DOHH2 (cell line): ENCODE data around the gene GOLIM4.

Source experiments
- H3F3A ChIP-seq: fragments of 200-600 bp; sonication (generic), shearing (Covaris generic); 2 replicates; pipeline ENCODE4 v1.6.0; 2016; ENCODE audit warnings: antibody characterized with exemption, mild to moderate bottlenecking; ENCODE audit not compliant: control insufficient read depth, insufficient read depth
- H3K27ac ChIP-seq: fragments of 200-600 bp; sonication (generic); 2 replicates; pipeline ENCODE4 v1.5.1; 2014; ENCODE audit warnings: low read depth, mild to moderate bottlenecking, low read length, moderate library complexity
- H3K27me3 ChIP-seq: fragments of 200-600 bp; sonication (generic); 2 replicates; pipeline ENCODE4 v1.6.1; 2014; ENCODE audit warnings: mild to moderate bottlenecking, low read length, mixed read lengths; ENCODE audit not compliant: control insufficient read depth
- H3K36me3 ChIP-seq: fragments of 200-600 bp; sonication (generic); 2 replicates; pipeline ENCODE4 v1.6.1; 2014; ENCODE audit warnings: mild to moderate bottlenecking, low read length, moderate library complexity, mixed read lengths; ENCODE audit not compliant: control insufficient read depth
- H3K4me1 ChIP-seq: fragments of 200-600 bp; sonication (generic); 2 replicates; pipeline ENCODE4 v1.6.1; 2014; ENCODE audit warnings: mild to moderate bottlenecking, low read length, mixed read lengths; ENCODE audit not compliant: control insufficient read depth
- H3K4me2 ChIP-seq: fragments of 200-600 bp; sonication (generic); 2 replicates; pipeline ENCODE4 v1.6.0; 2014; ENCODE audit warnings: mild to moderate bottlenecking, low read length, moderate library complexity
- H3K4me3 ChIP-seq: fragments of 200-600 bp; sonication (generic); 2 replicates; pipeline ENCODE4 v1.5.1; 2014; ENCODE audit warnings: mild to moderate bottlenecking, low read length, mixed read lengths
- H3K79me2 ChIP-seq: fragments of 200-600 bp; sonication (generic); 2 replicates; pipeline ENCODE4 v1.6.1; 2014; ENCODE audit warnings: mild to moderate bottlenecking, low read length, mixed read lengths; ENCODE audit not compliant: control insufficient read depth
- H3K9me2 ChIP-seq: fragments of 200-600 bp; sonication (generic); replicated peaks from 2 replicates; pipeline ENCODE4 v1.6.1; 2014; ENCODE audit warnings: mild to moderate bottlenecking, low read length, mixed read lengths; ENCODE audit not compliant: control insufficient read depth
- H3K9me3 ChIP-seq: fragments of 200-600 bp; sonication (generic); 2 replicates; pipeline ENCODE4 v1.6.1; 2014; ENCODE audit warnings: antibody characterized with exemption, low read length, mixed read lengths; ENCODE audit not compliant: control insufficient read depth, insufficient read depth
- H4K20me1 ChIP-seq: fragments of 200-600 bp; sonication (generic); 2 replicates; pipeline ENCODE4 v1.6.0; 2014; ENCODE audit warnings: low read depth, mild to moderate bottlenecking, antibody characterized with exemption, low read length, moderate library complexity; ENCODE audit not compliant: control insufficient read depth, insufficient read depth
- EZH2phosphoT487 ChIP-seq: fragments of 200-600 bp; sonication (generic); IDR thresholded peaks from 2 replicates; pipeline ENCODE4 v1.6.1; 2017; ENCODE audit warnings: borderline replicate concordance, mild to moderate bottlenecking, antibody characterized with exemption, low read length, moderate library complexity, mixed read lengths
- TF ChIP-seq, protein P1 (sequence below): fragments of 200-600 bp; sonication (generic); IDR thresholded peaks from one replicate; pipeline ENCODE4 v1.5.1; 2014; ENCODE audit warnings: antibody characterized with exemption, mild to moderate bottlenecking, low read depth, low read length; ENCODE audit not compliant: poor library complexity, severe bottlenecking

Gene GOLIM4

DNA sequence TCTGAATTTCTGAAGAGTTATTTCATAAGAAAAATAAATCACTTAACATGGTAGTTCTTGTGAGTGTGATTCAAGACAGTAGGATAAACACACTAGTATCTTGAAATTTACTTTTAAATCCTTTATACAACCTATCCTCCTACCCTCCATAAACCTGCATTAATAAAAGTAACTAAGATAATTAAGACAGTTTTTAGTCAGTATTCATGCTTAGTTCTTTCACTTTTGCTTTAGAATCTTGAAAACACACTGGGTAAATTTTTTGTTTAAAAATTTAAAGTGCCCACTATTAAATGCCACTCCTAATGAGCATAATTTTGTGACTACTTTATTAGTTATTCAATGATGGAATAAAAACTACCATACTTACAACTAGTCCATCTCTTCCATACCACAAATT lies 28.8 kb downstream of the GOLIM4 start:
- Histone ChIP-seq H3K4me2 (no peak overlapping the region), H3K79me2 (no peaks in the 10 kb centered on the region), H3K9me3 (no peaks in the 10 kb centered on the region), H3K4me3 (no peak overlapping the region), H3K9me2 (no peaks in the 10 kb centered on the region), H3K4me1 (no peaks in the 10 kb centered on the region), H4K20me1 (no peaks in the 10 kb centered on the region), H3K36me3 (no peaks in the 10 kb centered on the region), H3K27me3 (no peaks in the 10 kb centered on the region), H3K27ac (no peak overlapping the region), H3F3A (no peaks in the 10 kb centered on the region)
- TF ChIP-seq EZH2phosphoT487 = no peak
- TF ChIP-seq, protein P1, sequence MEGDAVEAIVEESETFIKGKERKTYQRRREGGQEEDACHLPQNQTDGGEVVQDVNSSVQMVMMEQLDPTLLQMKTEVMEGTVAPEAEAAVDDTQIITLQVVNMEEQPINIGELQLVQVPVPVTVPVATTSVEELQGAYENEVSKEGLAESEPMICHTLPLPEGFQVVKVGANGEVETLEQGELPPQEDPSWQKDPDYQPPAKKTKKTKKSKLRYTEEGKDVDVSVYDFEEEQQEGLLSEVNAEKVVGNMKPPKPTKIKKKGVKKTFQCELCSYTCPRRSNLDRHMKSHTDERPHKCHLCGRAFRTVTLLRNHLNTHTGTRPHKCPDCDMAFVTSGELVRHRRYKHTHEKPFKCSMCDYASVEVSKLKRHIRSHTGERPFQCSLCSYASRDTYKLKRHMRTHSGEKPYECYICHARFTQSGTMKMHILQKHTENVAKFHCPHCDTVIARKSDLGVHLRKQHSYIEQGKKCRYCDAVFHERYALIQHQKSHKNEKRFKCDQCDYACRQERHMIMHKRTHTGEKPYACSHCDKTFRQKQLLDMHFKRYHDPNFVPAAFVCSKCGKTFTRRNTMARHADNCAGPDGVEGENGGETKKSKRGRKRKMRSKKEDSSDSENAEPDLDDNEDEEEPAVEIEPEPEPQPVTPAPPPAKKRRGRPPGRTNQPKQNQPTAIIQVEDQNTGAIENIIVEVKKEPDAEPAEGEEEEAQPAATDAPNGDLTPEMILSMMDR = no peak

DNA sequence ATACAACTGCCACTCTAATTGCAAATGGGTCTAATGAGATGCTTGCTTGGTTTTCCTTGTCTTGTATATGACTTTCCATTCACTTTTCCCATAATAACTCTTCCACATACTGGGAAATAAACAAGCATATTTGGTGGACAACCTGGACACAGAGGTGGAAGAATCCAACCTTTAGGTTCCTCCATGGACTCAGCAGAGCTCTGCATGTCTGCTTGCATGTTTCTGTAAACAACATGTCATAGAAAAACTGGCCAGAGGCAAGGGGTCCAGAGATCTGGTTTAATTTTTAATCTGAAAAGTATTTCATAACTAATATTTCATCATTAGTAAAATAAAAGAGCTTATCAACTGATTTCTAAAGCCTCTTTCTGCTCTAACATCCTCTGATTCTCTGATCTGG lies 30.2 kb downstream of the GOLIM4 start:
- Histone ChIP-seq H3K4me1 (no peaks in the 10 kb centered on the region), H3K27me3 (no peaks in the 10 kb centered on the region), H3K4me3 (no peak overlapping the region), H3K36me3 (no peaks in the 10 kb centered on the region), H3K79me2 (peaks cover 2% of the 10 kb centered on the region; the same call in 1 of the 2 replicates), H3F3A (no peaks in the 10 kb centered on the region), H3K9me2 (no peaks in the 10 kb centered on the region), H3K9me3 (no peaks in the 10 kb centered on the region), H3K4me2 (no peak overlapping the region), H3K27ac (no peak overlapping the region), H4K20me1 (no peaks in the 10 kb centered on the region)
- TF ChIP-seq, protein P1 = no peak
- TF ChIP-seq EZH2phosphoT487 = no peak

DNA sequence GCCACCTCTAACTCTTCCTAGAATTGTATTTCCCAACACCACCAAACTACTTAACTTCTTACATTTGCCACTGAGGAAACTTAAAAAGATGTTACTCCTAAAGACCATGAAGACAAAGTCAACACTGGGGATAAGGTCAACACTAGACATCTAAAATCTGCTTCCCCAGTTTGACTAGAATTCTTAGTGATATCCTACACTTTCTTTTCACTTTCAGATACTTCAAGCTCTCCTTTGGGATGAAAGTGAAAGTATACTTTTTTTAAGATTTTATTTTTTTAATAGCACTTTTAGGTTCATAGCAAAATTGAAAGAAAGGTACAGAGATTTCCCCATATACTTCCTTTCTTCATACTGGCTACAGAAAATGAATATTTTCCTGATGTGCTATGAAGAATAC lies 32.6 kb downstream of the GOLIM4 start:
- Histone ChIP-seq H3K9me2 (no peaks in the 10 kb centered on the region), H3K4me3 (no peak overlapping the region), H3K4me1 (no peaks in the 10 kb centered on the region), H3F3A (no peaks in the 10 kb centered on the region), H4K20me1 (no peaks in the 10 kb centered on the region), H3K27ac (no peak overlapping the region), H3K36me3 (no peaks in the 10 kb centered on the region), H3K9me3 (no peaks in the 10 kb centered on the region), H3K79me2 (peaks cover 11% of the 10 kb centered on the region; the same call in 1 of the 2 replicates), H3K4me2 (no peak overlapping the region), H3K27me3 (no peaks in the 10 kb centered on the region)
- no peak for TF ChIP-seq EZH2phosphoT487
- TF ChIP-seq, protein P1 = no peak
